Progenitor cell of endocrine pancreas (in vitro differentiated cells): ENCODE results near the gene PRODH2. TPM values are rescaled to one million over a fixed set of nuclear protein-coding genes. Genes with fewer than 3 reads are reported as not detected.

Experiments used
- DNase-seq: peaks from one replicate; pipeline ENCODE4 v3.0.0; 2021; ENCODE audit warnings: low spot score; ENCODE audit not compliant: unreplicated experiment
- H3K27ac Mint-ChIP-seq: 2 replicates; pipeline ENCODE4 v1.8.0; 2021; ENCODE audit warnings: mild to moderate bottlenecking, moderate library complexity, mixed read lengths
- H3K27me3 Mint-ChIP-seq: 2 replicates; pipeline ENCODE4 v1.8.0; 2021; ENCODE audit warnings: mixed read lengths
- H3K36me3 Mint-ChIP-seq: 2 replicates; pipeline ENCODE4 v1.8.0; 2022; ENCODE audit warnings: mixed read lengths; ENCODE audit not compliant: insufficient read depth
- H3K4me1 Mint-ChIP-seq: 2 replicates; pipeline ENCODE4 v1.8.0; 2021; ENCODE audit warnings: low read depth, mixed read lengths
- H3K4me3 Mint-ChIP-seq: 2 replicates; pipeline ENCODE4 v1.8.0; 2021; ENCODE audit warnings: low read depth, mild to moderate bottlenecking, moderate library complexity, mixed read lengths
- H3K9me3 Mint-ChIP-seq: 2 replicates; pipeline ENCODE4 v1.8.0; 2021; ENCODE audit warnings: low read depth, mixed read lengths
- CTCF ChIP-seq: fragments of 200-600 bp; sonication (generic); IDR thresholded peaks from one replicate; pipeline ENCODE4 v1.5.0; 2021; ENCODE audit warnings: antibody characterized with exemption, mild to moderate bottlenecking; ENCODE audit not compliant: unreplicated experiment
- total RNA-seq: library from RNA; stranded (reverse); gene quantifications from 2 replicates; pipeline ENCODE4 v1.2.1, GENCODE V29; 2021

Gene PRODH2
- total RNA-seq, 1 donor from 2014 or later, result 5.3 TPM

- Mint-ChIP-seq H3K9me3 (no peaks in the 10 kb centered on the region), H3K4me1 (peaks cover 2% of the 10 kb centered on the region), H3K36me3 (peaks cover 4% of the 10 kb centered on the region), H3K27ac (no peak overlapping the region), H3K27me3 (peaks cover 5% of the 10 kb centered on the region), H3K4me3 (no peak overlapping the region)
- no peak for DNase-seq
- no peak for TF ChIP-seq CTCF
Measured at GRCh38 chr19:35768082-35768421, 44.6 kb downstream of the PRODH2 start.

- Mint-ChIP-seq H3K36me3 (peaks cover 4% of the 10 kb centered on the region), H3K4me3 (no peak overlapping the region), H3K9me3 (no peaks in the 10 kb centered on the region), H3K4me1 (peaks cover 2% of the 10 kb centered on the region), H3K27me3 (peaks cover 2% of the 10 kb centered on the region), H3K27ac (no peak overlapping the region)
- TF ChIP-seq CTCF, result no peak
- DNase-seq, result peak; percentile 63
Measured at GRCh38 chr19:35767288-35768081, 45.2 kb downstream of the PRODH2 start.

- Mint-ChIP-seq H3K27me3 (no peaks in the 10 kb centered on the region), H3K4me3 (no peak overlapping the region), H3K36me3 (peaks cover 8% of the 10 kb centered on the region), H3K27ac (no peak overlapping the region), H3K9me3 (no peaks in the 10 kb centered on the region), H3K4me1 (peaks cover 2% of the 10 kb centered on the region)
- no peak for DNase-seq
- TF ChIP-seq CTCF, result no peak
Measured at GRCh38 chr19:35766571-35767104, 46.0 kb downstream of the PRODH2 start.

GRCh38 chr19:35764432-35765315, 48.0 kb downstream of the PRODH2 start:
- Mint-ChIP-seq H3K4me3 (no peak overlapping the region), H3K36me3 (peaks cover 6% of the 10 kb centered on the region), H3K27ac (no peak overlapping the region), H3K9me3 (no peaks in the 10 kb centered on the region), H3K4me1 (peaks cover 2% of the 10 kb centered on the region), H3K27me3 (no peaks in the 10 kb centered on the region)
- TF ChIP-seq CTCF, result no peak
- DNase-seq, result no peak

- H3K27ac Mint-ChIP-seq, result no peak overlapping the region
- H3K4me3 Mint-ChIP-seq, result no peak overlapping the region
- TF ChIP-seq CTCF, result no peak
- no peak for DNase-seq
- H3K27me3 Mint-ChIP-seq, result peaks cover 6% of the 10 kb centered on the region
- H3K4me1 Mint-ChIP-seq, result peaks cover 12% of the 10 kb centered on the region
- peaks cover 8% of the 10 kb centered on the region for H3K36me3 Mint-ChIP-seq
- H3K9me3 Mint-ChIP-seq, result no peaks in the 10 kb centered on the region
Measured at GRCh38 chr19:35760711-35761349, 51.8 kb downstream of the PRODH2 start.
